ENCODE measurements around the gene GALNT6.

Gene GALNT6

GRCh38 chr12:51386351-51386750, 4.9 kb downstream of the GALNT6 start:
- in situ Hi-C loops (cut with MboI; ENCODE audit: low sequenced_read_pairs), result no loop called here

GRCh38 chr12:51383269-51383905, 7.8 kb downstream of the GALNT6 start:
- in situ Hi-C loops (cut with MboI; ENCODE audit: low sequenced_read_pairs), result no loop called here

GRCh38 chr12:51382173-51382572, 9.0 kb downstream of the GALNT6 start:
- in situ Hi-C loops (cut with MboI; ENCODE audit: low sequenced_read_pairs), result no loop called here

GRCh38 chr12:51381226-51382079, 9.8 kb downstream of the GALNT6 start:
- in situ Hi-C loops (cut with MboI; ENCODE audit: low sequenced_read_pairs), result no loop called here

- in situ Hi-C loops (cut with MboI; ENCODE audit: low sequenced_read_pairs), result no loop called here
These were observed 11.6 kb downstream of the GALNT6 start for GRCh38 chr12:51379571-51379970.

GRCh38 chr12:51378749-51379148, 12.5 kb downstream of the GALNT6 start:
- in situ Hi-C loops (cut with MboI; ENCODE audit: low sequenced_read_pairs), result no loop called here

GRCh38 chr12:51377099-51377984, 13.9 kb downstream of the GALNT6 start:
- in situ Hi-C loops (cut with MboI; ENCODE audit: low sequenced_read_pairs), result no loop called here

- in situ Hi-C loops (cut with MboI; ENCODE audit: low sequenced_read_pairs), result no loop called here
These were observed 16.4 kb downstream of the GALNT6 start for GRCh38 chr12:51374856-51375255.

GRCh38 chr12:51374361-51374760, 16.8 kb downstream of the GALNT6 start:
- in situ Hi-C loops (cut with MboI; ENCODE audit: low sequenced_read_pairs), result no loop called here

- in situ Hi-C loops (cut with MboI; ENCODE audit: low sequenced_read_pairs), result no loop called here
These were observed 18.0 kb downstream of the GALNT6 start for GRCh38 chr12:51373187-51373586.

- in situ Hi-C loops (cut with MboI; ENCODE audit: low sequenced_read_pairs), result no loop called here
These were observed 19.2 kb downstream of the GALNT6 start for GRCh38 chr12:51372021-51372420.

GRCh38 chr12:51371295-51371953, 19.8 kb downstream of the GALNT6 start:
- in situ Hi-C loops (cut with MboI; ENCODE audit: low sequenced_read_pairs), result no loop called here

- in situ Hi-C loops (cut with MboI; ENCODE audit: low sequenced_read_pairs), result no loop called here
These were observed 20.5 kb downstream of the GALNT6 start for GRCh38 chr12:51370667-51371066.

- in situ Hi-C loops (cut with MboI; ENCODE audit: low sequenced_read_pairs), result no loop called here
These were observed 21.6 kb downstream of the GALNT6 start for GRCh38 chr12:51369581-51369980.

- in situ Hi-C loops (cut with MboI; ENCODE audit: low sequenced_read_pairs), result no loop called here
These were observed 22.3 kb downstream of the GALNT6 start for GRCh38 chr12:51368640-51369517.

GRCh38 chr12:51365276-51365675, 25.9 kb downstream of the GALNT6 start:
- in situ Hi-C loops (cut with MboI; ENCODE audit: low sequenced_read_pairs), result no loop called here

GRCh38 chr12:51364001-51364400, 27.2 kb downstream of the GALNT6 start:
- in situ Hi-C loops (cut with MboI; ENCODE audit: low sequenced_read_pairs), result no loop called here

- in situ Hi-C loops (cut with MboI; ENCODE audit: low sequenced_read_pairs), result no loop called here
These were observed 28.4 kb downstream of the GALNT6 start for GRCh38 chr12:51362747-51363342.

- in situ Hi-C loops (cut with MboI; ENCODE audit: low sequenced_read_pairs), result no loop called here
These were observed 28.9 kb downstream of the GALNT6 start for GRCh38 chr12:51362307-51362706.
